GM18861 (cell line): ENCODE results near the gene SLC39A7.

Experiments used
- ATAC-seq: cut with Tn5 transposase; IDR thresholded peaks from one replicate; pipeline ENCODE4 v1.9.1; 2021; ENCODE audit not compliant: unreplicated experiment

The SLC39A7 gene

GRCh38 chr6:33204165-33204414, 3.4 kb downstream of the SLC39A7 start:
- no peak for ATAC-seq

- ATAC-seq: peak; percentile 40
These were observed 3.9 kb downstream of the SLC39A7 start, which contains the start of gene HSD17B8 for GRCh38 chr6:33204415-33205190. Gene HSD17B8, plus strand, starts transcription at chr6:33204655. Its CDS starts 14 bp downstream, at chr6:33204669.

- ATAC-seq: no peak
These were observed 4.7 kb downstream of the SLC39A7 start for GRCh38 chr6:33205191-33206026.

- no peak for ATAC-seq
These were observed 5.6 kb downstream of the SLC39A7 start for GRCh38 chr6:33206027-33206863.

- no peak for ATAC-seq
These were observed 6.3 kb downstream of the SLC39A7 start for GRCh38 chr6:33206864-33207551.

- ATAC-seq: no peak
These were observed 7.0 kb downstream of the SLC39A7 start for GRCh38 chr6:33207552-33208090.

- peak; percentile 39 for ATAC-seq
These were observed 7.7 kb downstream of the SLC39A7 start, which contains the start of gene RING1 for GRCh38 chr6:33208091-33208967. Gene RING1, plus strand, starts transcription at chr6:33208500. Its CDS starts 323 bp downstream, at chr6:33208823.

GRCh38 chr6:33209856-33210255, 9.2 kb downstream of the SLC39A7 start:
- ATAC-seq: no peak

- no peak for ATAC-seq
These were observed 10.5 kb downstream of the SLC39A7 start for GRCh38 chr6:33211136-33211535.

- no peak for ATAC-seq
These were observed 11.2 kb downstream of the SLC39A7 start for GRCh38 chr6:33211666-33212422.

- no peak for ATAC-seq
These were observed 12.1 kb downstream of the SLC39A7 start for GRCh38 chr6:33212857-33213165.

- ATAC-seq: no peak
These were observed 12.7 kb downstream of the SLC39A7 start for GRCh38 chr6:33213166-33213988.

GRCh38 chr6:33213989-33214335, 13.3 kb downstream of the SLC39A7 start:
- no peak for ATAC-seq

GRCh38 chr6:33215271-33216116, 14.8 kb downstream of the SLC39A7 start:
- no peak for ATAC-seq

GRCh38 chr6:33216117-33216649, 15.5 kb downstream of the SLC39A7 start:
- ATAC-seq: no peak

GRCh38 chr6:33217246-33217645, 16.6 kb downstream of the SLC39A7 start:
- ATAC-seq: no peak

GRCh38 chr6:33217681-33218080, 17.0 kb downstream of the SLC39A7 start:
- no peak for ATAC-seq
